GM18502 (cell line): Measurements from ENCODE around the gene PCSK4.
"Not testable (repeated sequence)": the region's sequence is repeated elsewhere in the genome, so short reads cannot be mapped to it uniquely, and the experiment has no call there.

ENCODE experiments used
- ATAC-seq: cut with Tn5 transposase; IDR thresholded peaks from one replicate; pipeline ENCODE4 v1.9.1; 2021; ENCODE audit warnings: mild to moderate bottlenecking; ENCODE audit not compliant: unreplicated experiment, poor library complexity

Gene PCSK4

DNA sequence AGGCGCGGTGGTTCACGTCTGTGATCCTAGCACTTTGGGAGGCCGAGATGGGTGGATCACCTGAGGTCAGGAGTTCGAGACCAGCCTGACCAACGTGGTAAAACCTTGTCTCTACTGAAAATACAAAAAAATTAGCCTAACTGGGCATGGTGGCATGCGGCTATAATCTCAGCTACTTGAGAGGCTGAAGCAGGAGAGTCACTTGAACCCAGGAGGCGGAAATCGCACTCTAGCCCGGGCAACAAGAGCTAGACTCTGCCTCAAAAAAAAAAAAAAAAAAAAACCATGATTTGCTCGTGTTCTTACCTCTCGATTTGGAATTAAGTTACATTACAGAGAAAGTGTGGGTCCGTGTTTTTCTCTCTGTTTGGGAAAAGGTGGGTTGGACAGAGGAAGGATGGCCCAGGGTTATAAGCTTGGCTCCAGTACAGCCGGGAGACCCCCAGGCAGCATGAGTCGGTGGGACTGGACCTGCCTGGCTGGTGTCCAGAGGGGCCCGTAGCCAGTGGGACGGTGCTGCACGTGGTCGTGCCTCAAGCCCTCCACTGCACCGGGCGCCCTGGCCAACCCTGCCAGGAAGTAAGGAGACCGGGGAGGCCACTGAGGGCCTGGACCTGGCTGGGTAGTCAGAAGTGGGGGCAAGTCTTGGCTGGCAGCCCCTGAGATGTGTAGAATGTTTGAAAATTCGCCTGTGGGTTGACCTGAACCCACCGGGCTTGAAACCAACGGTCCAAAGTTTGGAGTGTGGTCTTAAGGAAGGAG is 48.3 kb downstream of the PCSK4 start:
- ATAC-seq: no peak

GRCh38 chr19:1441022-1441426 is 49.1 kb downstream of the PCSK4 start:
- ATAC-seq: no peak

- no peak for ATAC-seq
Observed at GRCh38 chr19:1440418-1440801, 49.7 kb downstream of the PCSK4 start.

DNA sequence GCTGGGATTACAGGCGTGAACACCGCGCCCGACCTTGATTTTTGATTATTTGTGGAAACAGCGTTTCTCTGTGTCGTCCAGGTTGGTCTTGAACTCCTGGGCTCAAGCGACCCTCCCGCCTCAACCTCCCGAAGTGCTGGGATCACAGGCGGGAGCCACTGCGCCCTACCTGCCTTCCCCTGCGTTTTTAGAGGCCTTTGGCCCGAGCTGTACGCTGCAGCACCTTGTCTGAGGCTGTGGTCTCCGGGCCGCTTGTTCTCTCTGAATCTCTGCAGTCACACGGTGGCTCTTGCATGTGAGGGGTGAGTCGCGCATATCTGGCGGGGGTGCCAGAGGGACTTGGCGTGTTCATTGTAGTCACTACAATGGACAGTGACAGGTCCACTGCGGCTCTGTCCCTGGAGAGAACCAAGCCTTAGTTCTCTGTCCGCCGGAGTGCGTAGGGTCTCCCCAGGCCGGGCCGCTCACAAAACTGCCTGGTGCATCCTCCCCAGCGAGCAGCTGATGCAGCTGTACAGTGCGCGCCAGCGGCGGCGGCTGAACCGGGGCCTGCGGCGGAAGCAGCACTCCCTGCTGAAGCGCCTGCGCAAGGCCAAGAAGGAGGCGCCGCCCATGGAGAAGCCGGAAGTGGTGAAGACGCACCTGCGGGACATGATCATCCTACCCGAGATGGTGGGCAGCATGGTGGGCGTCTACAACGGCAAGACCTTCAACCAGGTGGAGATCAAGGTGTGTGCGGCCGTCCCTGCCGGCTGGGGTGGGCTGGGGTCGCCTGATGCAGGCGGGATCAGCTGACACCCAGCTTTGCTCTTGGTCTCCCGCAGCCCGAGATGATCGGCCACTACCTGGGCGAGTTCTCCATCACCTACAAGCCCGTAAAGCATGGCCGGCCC is 50.4 kb downstream of the PCSK4 start:
- ATAC-seq: not testable (repeated sequence)

DNA sequence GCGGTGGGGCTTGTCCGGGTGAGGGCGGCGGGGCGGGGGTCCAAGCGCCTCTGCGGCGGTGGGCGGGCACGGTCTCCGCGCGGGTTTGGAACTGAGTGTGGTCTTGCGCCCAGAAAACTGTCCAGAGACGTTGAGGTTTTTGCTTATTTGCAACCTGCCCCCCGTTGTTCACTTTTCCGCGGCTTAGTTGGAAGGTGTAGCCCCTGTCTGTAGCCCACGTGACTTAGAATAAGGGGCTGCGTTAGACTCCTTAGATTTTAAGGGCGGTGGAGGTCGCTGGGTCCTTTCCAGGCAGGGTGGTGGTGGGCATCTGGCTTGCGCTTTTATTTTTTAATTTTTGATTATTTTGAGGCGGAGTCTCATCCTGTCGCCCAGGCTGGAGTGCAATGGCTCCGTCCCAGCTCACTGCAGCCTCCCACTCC is 51.2 kb downstream of the PCSK4 start:
- ATAC-seq: no peak

DNA sequence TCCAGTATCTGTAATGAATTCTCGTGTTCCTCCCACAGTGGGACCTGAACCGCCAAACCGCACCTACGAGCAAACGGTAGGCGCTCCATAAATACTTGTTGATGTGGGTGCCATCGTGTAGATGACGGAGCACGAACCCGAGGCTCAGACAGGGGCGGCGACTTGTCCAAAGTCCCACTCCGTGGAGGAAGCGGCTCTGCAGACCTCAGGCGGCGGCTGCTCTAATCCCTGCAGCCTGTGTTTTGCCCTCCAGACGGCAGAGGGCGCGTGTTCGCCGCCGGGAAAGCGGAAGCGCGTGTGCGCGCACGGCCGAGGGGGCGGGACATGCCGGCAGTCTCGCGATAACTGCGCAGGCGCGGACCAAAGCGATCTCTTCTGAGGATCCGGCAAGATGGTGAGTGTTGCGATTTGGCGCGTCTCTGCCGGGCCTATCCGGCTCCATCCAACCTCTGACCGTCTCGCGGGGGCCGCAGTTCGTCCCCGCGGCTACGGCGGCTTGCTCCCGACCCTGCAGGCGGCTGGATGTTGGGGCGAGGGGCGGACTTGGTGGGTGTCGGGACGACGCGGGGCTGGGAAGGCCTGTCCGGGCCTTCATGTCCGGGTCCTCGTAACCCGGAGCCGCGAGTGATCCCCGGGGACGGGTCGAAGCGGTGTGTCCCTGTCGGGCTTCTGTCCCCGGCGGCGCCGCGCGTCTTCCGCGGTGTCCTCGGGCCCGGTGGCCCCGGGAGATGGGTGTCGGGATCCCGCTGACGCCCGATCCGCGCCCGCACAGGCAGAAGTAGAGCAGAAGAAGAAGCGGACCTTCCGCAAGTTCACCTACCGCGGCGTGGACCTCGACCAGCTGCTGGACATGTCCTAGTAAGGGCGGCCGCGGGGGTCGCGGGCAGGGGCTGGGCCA is 51.9 kb downstream of the PCSK4 start, which contains the start of gene RPS15:
RPS15 (plus strand) TSS at position 362 of the 898 bp plus-strand sequence; CDS start at position 392, 30 bp downstream.
- ATAC-seq: peak; percentile 80

DNA sequence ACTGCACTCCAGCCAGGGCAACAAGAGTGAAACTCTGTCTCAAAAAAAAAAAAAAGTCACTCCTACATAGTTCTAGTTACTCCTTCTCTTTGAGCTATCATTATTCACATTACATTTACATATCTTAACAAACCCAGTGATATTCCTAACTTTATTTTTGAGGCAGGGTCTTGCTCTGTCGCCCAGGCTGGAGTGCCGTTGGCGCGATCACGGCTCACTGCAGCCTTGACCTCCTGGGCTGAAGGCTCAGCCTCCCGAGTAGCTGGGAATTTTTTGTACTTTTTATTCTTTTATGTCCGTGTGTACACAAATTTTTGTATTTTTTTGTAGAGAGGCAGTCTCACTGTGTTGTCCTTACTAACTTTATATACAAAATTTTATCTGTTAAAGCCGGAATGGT is 52.5 kb downstream of the PCSK4 start:
- ATAC-seq: no peak

DNA sequence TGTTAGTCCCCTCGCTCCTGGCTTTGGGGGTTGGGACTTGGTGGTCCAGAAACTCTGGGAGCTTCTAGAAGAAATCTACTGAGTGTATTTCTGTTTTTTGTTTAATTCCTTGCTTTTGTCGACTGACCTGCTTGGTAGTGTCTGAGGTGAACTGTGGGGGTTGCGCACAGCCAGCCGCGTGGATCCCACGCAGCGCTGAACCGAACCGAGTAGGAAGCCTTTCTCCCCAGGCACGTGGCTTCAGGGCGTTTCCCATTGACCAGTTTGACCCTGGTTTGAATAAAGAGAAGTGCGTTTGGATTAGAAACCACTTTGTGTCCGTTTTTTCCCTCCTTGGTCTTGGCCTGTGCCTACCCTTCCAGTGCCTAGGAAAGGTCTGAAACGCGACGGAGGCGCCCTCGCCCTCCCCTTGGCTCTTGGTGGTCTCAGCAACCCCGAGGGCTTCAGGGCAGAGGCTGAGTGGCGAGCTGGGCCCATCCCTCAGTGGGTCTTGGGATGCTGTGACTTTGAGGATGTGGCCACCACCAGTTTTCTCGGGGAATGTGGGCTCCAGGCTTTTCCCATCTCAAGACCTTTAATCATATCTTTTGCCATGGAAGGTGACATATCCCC is 54.7 kb downstream of the PCSK4 start:
- ATAC-seq: no peak

GRCh38 chr19:1434577-1435060 is 55.5 kb downstream of the PCSK4 start:
- no peak for ATAC-seq

DNA sequence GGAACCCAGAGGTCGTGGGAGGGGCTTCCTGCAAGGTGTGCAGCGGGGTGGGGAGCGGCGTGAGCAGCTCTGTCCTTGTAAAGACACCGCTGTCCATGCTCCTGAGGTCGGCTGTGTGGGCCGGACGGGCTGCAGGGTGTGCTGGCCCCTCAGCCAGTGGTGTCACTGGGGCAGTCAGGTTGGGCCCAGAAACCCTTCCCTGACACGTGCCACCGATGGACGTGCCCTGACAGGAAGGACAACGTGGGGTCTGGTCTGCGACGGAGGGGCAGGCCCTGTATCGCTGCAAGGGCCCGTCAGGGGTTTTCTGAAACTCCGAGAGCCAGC is 56.1 kb downstream of the PCSK4 start:
- ATAC-seq: no peak

- no peak for ATAC-seq
Observed at GRCh38 chr19:1433119-1434039, 56.8 kb downstream of the PCSK4 start.

DNA sequence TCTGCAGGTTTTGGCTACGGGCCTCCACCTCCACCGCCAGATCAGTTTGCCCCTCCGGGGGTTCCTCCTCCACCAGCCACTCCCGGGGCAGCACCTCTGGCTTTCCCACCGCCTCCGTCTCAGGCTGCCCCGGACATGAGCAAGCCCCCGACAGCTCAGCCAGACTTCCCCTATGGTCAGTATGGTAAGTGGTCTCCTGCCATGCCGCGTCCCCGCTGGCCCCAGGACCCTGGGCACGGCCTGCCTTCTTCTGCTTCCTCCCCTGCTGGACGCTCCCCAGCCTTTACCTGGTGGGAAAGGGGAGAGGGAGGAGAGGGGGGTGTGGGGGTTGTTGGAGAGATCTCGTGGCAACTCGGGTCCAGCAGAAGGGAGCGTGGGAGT is 57.7 kb downstream of the PCSK4 start:
- ATAC-seq: no peak

GRCh38 chr19:1431759-1432506 is 58.2 kb downstream of the PCSK4 start:
- ATAC-seq: no peak
